WTC11 (cell line): ENCODE data around the gene PRR7. TPM values are rescaled to one million over a fixed set of nuclear protein-coding genes. Genes with fewer than 3 reads are reported as not detected.

ENCODE experiments used
- ATAC-seq: fragments of 200-7000 bp; cut with Tn5 transposase; 2 replicates; pipeline ENCODE4 v1.10.0; 2021; ENCODE audit warnings: mild to moderate bottlenecking, moderate library complexity
- CTCF ChIA-PET: fragments of 300-600 bp; sonication (Branson Sonifier 250); formaldehyde crosslinking; loops from one replicate; lab custom pipeline; 2021; ENCODE audit warnings: antibody characterized with exemption; lab: Charles Lee
- POLR2A ChIA-PET: fragments of 350-600 bp; sonication (Branson Sonifier 250); formaldehyde crosslinking; loops from one replicate; lab custom pipeline; 2021; ENCODE audit warnings: antibody characterized with exemption; lab: Charles Lee
- DNase-seq: peaks from one replicate; pipeline ENCODE4 v3.0.0; 2021; ENCODE audit warnings: low spot score
- H3K27ac Mint-ChIP-seq: 2 replicates; pipeline ENCODE4 v1.8.0; 2021; ENCODE audit warnings: mixed read lengths
- H3K27me3 Mint-ChIP-seq: 2 replicates; pipeline ENCODE4 v1.8.0; 2021; ENCODE audit warnings: low read depth, mild to moderate bottlenecking, moderate library complexity, mixed read lengths
- H3K36me3 Mint-ChIP-seq: 2 replicates; pipeline ENCODE4 v1.8.0; 2021; ENCODE audit warnings: mixed read lengths
- H3K4me1 Mint-ChIP-seq: 2 replicates; pipeline ENCODE4 v1.8.0; 2022; ENCODE audit warnings: mixed read lengths
- H3K4me3 Mint-ChIP-seq: 2 replicates; pipeline ENCODE4 v1.8.0; 2021; ENCODE audit warnings: mild to moderate bottlenecking, moderate library complexity, mixed read lengths
- H3K9me3 Mint-ChIP-seq: 2 replicates; pipeline ENCODE4 v1.8.0; 2021; ENCODE audit warnings: mixed read lengths
- CTCF ChIP-seq: fragments of 200-600 bp; IDR thresholded peaks from 2 replicates; pipeline ENCODE4 v1.8.0; 2022; ENCODE audit warnings: antibody characterized with exemption
- E2F1 ChIP-seq: sonication (generic); formaldehyde crosslinking; IDR thresholded peaks from 2 replicates; pipeline ENCODE4 v1.8.0; 2022; ENCODE audit warnings: mild to moderate bottlenecking, missing genetic modification reagents
- E2F4 ChIP-seq: sonication (generic); formaldehyde crosslinking; IDR thresholded peaks from 2 replicates; pipeline ENCODE4 v1.8.1; 2022; ENCODE audit warnings: low read depth, mild to moderate bottlenecking, moderate library complexity, missing genetic modification reagents, borderline replicate concordance
- E2F5 ChIP-seq: sonication (generic); formaldehyde crosslinking; IDR thresholded peaks from 2 replicates; pipeline ENCODE4 v1.8.1; 2022; ENCODE audit warnings: mild to moderate bottlenecking, moderate library complexity, missing genetic modification reagents
- ELF4 ChIP-seq: sonication (generic); formaldehyde crosslinking; IDR thresholded peaks from 2 replicates; pipeline ENCODE4 v1.8.1; 2022; ENCODE audit warnings: low read depth, mild to moderate bottlenecking, moderate library complexity, missing genetic modification reagents
- ESRRA ChIP-seq: sonication (generic); formaldehyde crosslinking; IDR thresholded peaks from 2 replicates; pipeline ENCODE4 v1.8.1; 2022; ENCODE audit warnings: mild to moderate bottlenecking, missing genetic modification reagents, borderline replicate concordance
- GABPB1 ChIP-seq: sonication (generic); formaldehyde crosslinking; IDR thresholded peaks from 2 replicates; pipeline ENCODE4 v1.8.1; 2023; ENCODE audit warnings: mild to moderate bottlenecking, missing genetic modification reagents
- GRHL2 ChIP-seq: fragments of 250-450 bp; sonication (Bioruptor Pico); IDR thresholded peaks from 2 replicates; pipeline ENCODE4 v1.8.0; 2022; ENCODE audit warnings: mild to moderate bottlenecking, moderate library complexity; ENCODE audit not compliant: insufficient replicate concordance, severe bottlenecking
- GTF2I ChIP-seq: fragments of 250-450 bp; sonication (Bioruptor Pico); conservative IDR thresholded peaks from 2 replicates; pipeline ENCODE4 v1.4.0; 2021; ENCODE audit warnings: mild to moderate bottlenecking
- JAZF1 ChIP-seq: fragments of 250-450 bp; sonication (Bioruptor Pico); IDR thresholded peaks from 2 replicates; pipeline ENCODE4 v1.9.0; 2021; ENCODE audit warnings: moderate library complexity, mild to moderate bottlenecking, inconsistent platforms
- MYBL2 ChIP-seq: sonication (generic); formaldehyde crosslinking; IDR thresholded peaks from 2 replicates; pipeline ENCODE4 v1.8.1; 2023; ENCODE audit warnings: mild to moderate bottlenecking, moderate library complexity, missing genetic modification reagents
- OVOL2 ChIP-seq: fragments of 250-450 bp; sonication (Bioruptor Pico); IDR thresholded peaks from 2 replicates; pipeline ENCODE4 v1.9.0; 2021; ENCODE audit warnings: mild to moderate bottlenecking, borderline replicate concordance
- PRRX2 ChIP-seq: fragments of 250-450 bp; sonication (Bioruptor Pico); IDR thresholded peaks from 2 replicates; pipeline ENCODE4 v1.8.0; 2021; ENCODE audit warnings: mild to moderate bottlenecking
- TP53 ChIP-seq: sonication (generic); formaldehyde crosslinking; IDR thresholded peaks from 2 replicates; pipeline ENCODE4 v1.8.1; 2023; ENCODE audit warnings: mild to moderate bottlenecking, missing genetic modification reagents
- ZNF138 ChIP-seq: sonication (generic); formaldehyde crosslinking; conservative IDR thresholded peaks from 2 replicates; pipeline ENCODE4 v1.8.1; 2022; ENCODE audit warnings: mild to moderate bottlenecking, moderate library complexity, missing genetic modification reagents
- ZNF219 ChIP-seq: sonication (generic); formaldehyde crosslinking; IDR thresholded peaks from 2 replicates; pipeline ENCODE4 v1.8.0; 2023; ENCODE audit warnings: missing genetic modification reagents, mild to moderate bottlenecking, borderline replicate concordance
- ZNF396 ChIP-seq: fragments of 250-450 bp; sonication (Bioruptor Pico); IDR thresholded peaks from 2 replicates; pipeline ENCODE4 v1.8.0; 2021; ENCODE audit warnings: mild to moderate bottlenecking, moderate library complexity, borderline replicate concordance
- total RNA-seq: library from RNA; stranded (reverse); gene quantifications from 3 replicates; pipeline ENCODE4 v1.2.3, GENCODE V29; 2021
- TF ChIP-seq, protein P1 (sequence below): fragments of 250-450 bp; sonication (Bioruptor Pico); IDR thresholded peaks from 2 replicates; pipeline ENCODE4 v1.9.0; 2021; ENCODE audit warnings: mild to moderate bottlenecking
- TF ChIP-seq, protein P2 (sequence below): sonication (generic); formaldehyde crosslinking; IDR thresholded peaks from 2 replicates; pipeline ENCODE4 v1.8.1; 2022; ENCODE audit warnings: low read depth, missing genetic modification reagents, borderline replicate concordance
- TF ChIP-seq, protein P3 (sequence below): sonication (generic); formaldehyde crosslinking; conservative IDR thresholded peaks from 2 replicates; pipeline ENCODE4 v1.8.1; 2022; ENCODE audit warnings: mild to moderate bottlenecking, missing genetic modification reagents

PRR7 gene
- total RNA-seq, 1 experiment from 2014 or later = 13.1 TPM

GRCh38 chr5:177432143-177432838 lies 14.3 kb upstream of the PRR7 start (continued):
- TF ChIP-seq CTCF (no peak), PRRX2 (CRISPR knock-in tag) (no peak), ZNF396 (CRISPR knock-in tag) (no peak), OVOL2 (CRISPR knock-in tag) (no peak), E2F5 (no peak)

DNA sequence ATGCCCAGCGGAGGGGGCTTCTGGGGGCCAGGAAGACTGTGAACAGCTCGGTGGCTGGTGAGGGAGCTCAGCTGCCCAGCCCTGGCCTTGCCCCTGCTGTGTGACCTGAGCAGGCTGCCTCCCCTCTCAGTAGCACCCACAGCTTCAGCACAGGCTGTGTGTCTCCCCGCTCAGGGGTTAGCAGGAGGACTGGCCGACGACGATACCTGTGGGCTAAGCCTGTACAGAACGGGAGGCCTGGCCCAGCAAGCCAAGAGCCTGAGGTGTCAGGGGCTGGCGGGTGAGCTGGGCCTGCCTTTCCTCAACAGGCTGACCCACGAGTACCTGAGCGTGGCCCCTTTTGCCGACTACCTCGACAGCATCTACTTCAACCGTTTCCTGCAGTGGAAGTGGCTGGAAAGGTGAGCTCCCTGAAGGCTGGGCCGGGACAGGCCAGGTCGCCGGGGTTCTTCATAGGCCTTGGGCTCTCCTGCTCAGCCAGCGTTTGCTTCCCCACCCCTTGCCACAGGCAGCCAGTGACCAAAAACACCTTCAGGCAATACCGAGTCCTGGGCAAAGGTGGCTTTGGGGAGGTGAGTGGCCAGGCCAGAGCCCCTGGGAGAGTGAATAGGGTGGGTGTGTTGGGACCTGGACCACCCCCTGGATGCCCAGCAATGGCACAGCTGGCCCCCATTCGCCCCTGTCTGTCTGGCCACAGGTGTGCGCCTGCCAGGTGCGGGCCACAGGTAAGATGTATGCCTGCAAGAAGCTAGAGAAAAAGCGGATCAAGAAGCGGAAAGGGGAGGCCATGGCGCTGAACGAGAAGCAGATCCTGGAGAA lies 13.6 kb upstream of the PRR7 start:
- TF ChIP-seq ZNF138 (no peak), OVOL2 (CRISPR knock-in tag) (no peak), GABPB1 (CRISPR knock-in tag) (no peak), E2F1 (CRISPR knock-in tag) (no peak), JAZF1 (CRISPR knock-in tag) (no peak), GTF2I (CRISPR knock-in tag) (no peak), ELF4 (no peak), TP53 (no peak), PRRX2 (CRISPR knock-in tag) (no peak), ZNF219 (CRISPR knock-in tag) (no peak), ESRRA (CRISPR knock-in tag) (no peak), MYBL2 (CRISPR knock-in tag) (no peak), E2F4 (CRISPR knock-in tag) (no peak), GRHL2 (CRISPR knock-in tag) (no peak)
- TF ChIP-seq, protein P1, sequence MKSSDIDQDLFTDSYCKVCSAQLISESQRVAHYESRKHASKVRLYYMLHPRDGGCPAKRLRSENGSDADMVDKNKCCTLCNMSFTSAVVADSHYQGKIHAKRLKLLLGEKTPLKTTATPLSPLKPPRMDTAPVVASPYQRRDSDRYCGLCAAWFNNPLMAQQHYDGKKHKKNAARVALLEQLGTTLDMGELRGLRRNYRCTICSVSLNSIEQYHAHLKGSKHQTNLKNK (CRISPR knock-in tag) = no peak
- TF ChIP-seq, protein P2, sequence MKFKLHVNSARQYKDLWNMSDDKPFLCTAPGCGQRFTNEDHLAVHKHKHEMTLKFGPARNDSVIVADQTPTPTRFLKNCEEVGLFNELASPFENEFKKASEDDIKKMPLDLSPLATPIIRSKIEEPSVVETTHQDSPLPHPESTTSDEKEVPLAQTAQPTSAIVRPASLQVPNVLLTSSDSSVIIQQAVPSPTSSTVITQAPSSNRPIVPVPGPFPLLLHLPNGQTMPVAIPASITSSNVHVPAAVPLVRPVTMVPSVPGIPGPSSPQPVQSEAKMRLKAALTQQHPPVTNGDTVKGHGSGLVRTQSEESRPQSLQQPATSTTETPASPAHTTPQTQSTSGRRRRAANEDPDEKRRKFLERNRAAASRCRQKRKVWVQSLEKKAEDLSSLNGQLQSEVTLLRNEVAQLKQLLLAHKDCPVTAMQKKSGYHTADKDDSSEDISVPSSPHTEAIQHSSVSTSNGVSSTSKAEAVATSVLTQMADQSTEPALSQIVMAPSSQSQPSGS (CRISPR knock-in tag) = no peak
- TF ChIP-seq, protein P3, sequence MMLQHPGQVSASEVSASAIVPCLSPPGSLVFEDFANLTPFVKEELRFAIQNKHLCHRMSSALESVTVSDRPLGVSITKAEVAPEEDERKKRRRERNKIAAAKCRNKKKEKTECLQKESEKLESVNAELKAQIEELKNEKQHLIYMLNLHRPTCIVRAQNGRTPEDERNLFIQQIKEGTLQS (CRISPR knock-in tag) = no peak
- TF ChIP-seq, all 79 proteins: peak for 0
- no peak for ATAC-seq
- Mint-ChIP-seq H3K36me3 (peaks cover 20% of the 10 kb centered on the region), H3K4me3 (no peak overlapping the region), H3K27ac (no peak overlapping the region), H3K9me3 (no peaks in the 10 kb centered on the region), H3K4me1 (peaks cover 6% of the 10 kb centered on the region), H3K27me3 (no peaks in the 10 kb centered on the region)
- no peak for DNase-seq
- ChIA-PET CTCF (interaction anchor here (0.8 to 2.5 kb wide), 2 partner anchors 30 to 43 kb away, joined by 3 to 9 read pairs; no protein-coding TSS in a partner anchor), POLR2A (no interaction called here)
